UCSD-AML1 (cell line): ENCODE data around the gene OR5B3.
"Not testable (repeated sequence)": the region's sequence is repeated elsewhere in the genome, so short reads cannot be mapped to it uniquely, and the experiment has no call there.

ENCODE experiments used
- DNase-seq: peaks from one replicate; lab custom pipeline; 2025; ENCODE audit not compliant: unreplicated experiment; lab: John Stamatoyannopoulos, UW

Gene OR5B3

GRCh38 chr11:58406774-58407173 is at the start of gene OR5B3:
OR5B3 (minus strand) TSS chr11:58406874; CDS start chr11:58403409, 3,465 bp downstream.
- DNase-seq = no peak

- no peak for DNase-seq
Measured at GRCh38 chr11:58451585-58451984, 44.9 kb upstream of the OR5B3 start.

GRCh38 chr11:58446294-58446693 is 39.6 kb upstream of the OR5B3 start:
- DNase-seq = no peak

GRCh38 chr11:58444300-58444699 is 37.6 kb upstream of the OR5B3 start:
- DNase-seq = no peak

- no peak for DNase-seq
Measured at GRCh38 chr11:58442136-58442535, 35.5 kb upstream of the OR5B3 start, which contains the start of gene OR5B12. OR5B12 (minus strand) TSS chr11:58442236; CDS start chr11:58440151, 2,085 bp downstream.

GRCh38 chr11:58438486-58438885 is 31.8 kb upstream of the OR5B3 start:
- no peak for DNase-seq

GRCh38 chr11:58434217-58434616 is 27.5 kb upstream of the OR5B3 start:
- DNase-seq = no peak

- DNase-seq = no peak
Measured at GRCh38 chr11:58433638-58434203, 27.0 kb upstream of the OR5B3 start.

GRCh38 chr11:58429273-58429672 is 22.6 kb upstream of the OR5B3 start:
- no peak for DNase-seq

GRCh38 chr11:58428021-58428420 is 21.3 kb upstream of the OR5B3 start, which contains the start of gene OR5B2:
OR5B2 (minus strand) TSS chr11:58428121; CDS start chr11:58423261, 4,860 bp downstream.
- no peak for DNase-seq

GRCh38 chr11:58399622-58400021 is 7.1 kb downstream of the OR5B3 start:
- DNase-seq = not testable (repeated sequence)

- DNase-seq = no peak
Measured at GRCh38 chr11:58395581-58395980, 11.1 kb downstream of the OR5B3 start.

GRCh38 chr11:58394195-58394594 is 12.5 kb downstream of the OR5B3 start:
- DNase-seq = no peak

- DNase-seq = no peak
Measured at GRCh38 chr11:58392746-58393145, 13.9 kb downstream of the OR5B3 start.

GRCh38 chr11:58391879-58392278 is 14.8 kb downstream of the OR5B3 start:
- no peak for DNase-seq

- DNase-seq = no peak
Measured at GRCh38 chr11:58390551-58391063, 16.1 kb downstream of the OR5B3 start.

- DNase-seq = no peak
Measured at GRCh38 chr11:58358969-58359368, 47.7 kb downstream of the OR5B3 start, which contains the start of gene OR5B17. OR5B17 (minus strand) TSS chr11:58359069; CDS start chr11:58359069, 0 bp downstream.

GRCh38 chr11:58354727-58355126 is 51.9 kb downstream of the OR5B3 start:
- no peak for DNase-seq
